OCI-LY3 (cell line): ENCODE measurements around the gene BAG3.

Source experiments
- CTCF ChIP-seq: fragments of 200-600, 300-600 bp; sonication (generic); IDR thresholded peaks from 2 replicates; pipeline ENCODE4 v1.5.1; 2014; ENCODE audit warnings: antibody characterized with exemption, low read length, low read depth
- EZH2phosphoT487 ChIP-seq: fragments of 200-600 bp; shearing (Covaris generic); IDR thresholded peaks from 2 replicates; pipeline ENCODE4 v1.6.1; 2018; ENCODE audit warnings: antibody characterized with exemption, mixed run types, low read depth

- TF ChIP-seq CTCF = 0 out of 2 replicates have a peak, but pooled peaks have one; percentile 15
- no peak for TF ChIP-seq EZH2phosphoT487
These were observed 74.9 kb downstream of the BAG3 start, which contains the start of gene INPP5F for GRCh38 chr10:119725828-119726675.
